ENCODE data around the gene TIMP3.

TIMP3 gene

GRCh38 chr22:32830957-32831356 lies 29.5 kb downstream of the TIMP3 start:
- DNase-seq: no peak

DNA sequence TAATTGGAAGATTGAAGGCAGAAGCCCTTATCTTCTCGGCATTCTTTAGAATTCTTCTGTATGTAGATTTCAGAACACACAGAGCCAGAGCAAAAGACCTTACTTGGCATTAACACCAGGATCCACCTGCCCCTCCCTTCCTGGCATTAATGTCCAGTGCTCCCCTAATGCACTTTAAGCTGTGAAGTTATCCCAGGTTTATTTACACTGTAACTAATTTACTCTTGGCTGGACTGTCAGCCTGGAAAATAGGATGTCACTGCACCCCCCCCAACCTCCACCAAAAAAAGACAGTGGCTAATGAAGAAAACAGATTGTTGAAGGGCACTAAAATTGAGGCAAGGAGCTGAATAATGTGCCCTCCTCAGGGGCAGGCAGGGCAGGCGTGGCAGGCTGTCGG lies 30.1 kb downstream of the TIMP3 start:
- DNase-seq: no peak

DNA sequence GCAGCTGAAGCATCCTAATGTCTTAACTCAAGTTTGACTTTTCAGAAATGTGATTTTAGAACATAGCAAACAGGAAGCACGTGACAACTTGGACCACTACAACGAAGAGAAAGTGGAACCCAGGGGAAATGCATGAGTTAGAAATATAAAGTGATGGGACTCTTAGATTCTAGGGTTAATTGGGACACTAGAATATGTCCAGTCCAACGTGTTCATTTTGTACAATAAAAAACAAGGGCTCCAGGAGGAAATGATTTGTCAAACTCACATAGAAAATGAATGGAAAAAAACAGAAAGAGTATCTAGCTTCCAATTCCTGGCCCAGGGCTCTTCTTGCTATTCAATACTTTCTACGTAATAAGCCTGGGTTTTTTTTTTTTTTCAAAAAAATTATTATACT lies 30.7 kb downstream of the TIMP3 start:
- DNase-seq: no peak

GRCh38 chr22:32836280-32837123 lies 35.0 kb downstream of the TIMP3 start:
- no peak for DNase-seq

DNA sequence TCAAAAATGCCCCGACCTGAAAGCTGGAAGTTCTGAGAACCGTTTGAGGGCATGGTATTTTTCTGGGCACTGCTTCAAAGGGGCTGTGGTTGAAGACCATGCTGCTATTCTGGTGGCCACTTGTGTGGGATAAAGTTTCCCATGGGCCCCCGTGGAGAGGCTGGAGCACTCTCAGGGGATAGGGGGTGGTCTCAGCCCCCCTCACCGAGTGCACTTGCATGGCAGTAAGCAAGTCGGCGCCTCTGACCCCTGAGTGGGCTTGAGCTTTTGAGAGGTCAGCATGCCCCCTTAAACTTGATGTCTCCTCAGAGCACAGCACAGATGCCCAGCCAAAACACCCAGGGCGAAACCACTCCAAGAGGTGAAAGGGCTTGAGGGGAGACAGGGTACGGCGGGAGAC lies 35.6 kb downstream of the TIMP3 start:
- no peak for DNase-seq

DNA sequence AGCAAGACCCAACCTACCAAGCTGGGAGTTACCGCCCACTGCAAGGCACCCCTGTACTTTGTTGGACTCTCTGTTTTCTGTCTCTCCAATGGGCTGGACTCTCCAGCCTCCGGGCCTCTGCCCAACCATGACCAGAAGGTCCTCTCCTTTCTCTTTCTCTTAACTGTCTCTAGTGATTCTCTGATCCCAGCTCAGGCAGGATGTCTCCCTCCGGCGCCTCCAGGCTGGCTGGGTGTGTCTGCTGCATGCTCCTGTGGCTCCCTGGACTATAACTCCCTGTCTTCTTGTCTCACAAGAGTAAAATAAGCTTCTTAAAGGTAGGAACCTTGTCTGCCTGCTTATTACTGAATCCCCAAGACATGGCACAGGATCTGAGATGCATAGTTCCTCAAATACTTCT lies 36.3 kb downstream of the TIMP3 start:
- no peak for DNase-seq

DNA sequence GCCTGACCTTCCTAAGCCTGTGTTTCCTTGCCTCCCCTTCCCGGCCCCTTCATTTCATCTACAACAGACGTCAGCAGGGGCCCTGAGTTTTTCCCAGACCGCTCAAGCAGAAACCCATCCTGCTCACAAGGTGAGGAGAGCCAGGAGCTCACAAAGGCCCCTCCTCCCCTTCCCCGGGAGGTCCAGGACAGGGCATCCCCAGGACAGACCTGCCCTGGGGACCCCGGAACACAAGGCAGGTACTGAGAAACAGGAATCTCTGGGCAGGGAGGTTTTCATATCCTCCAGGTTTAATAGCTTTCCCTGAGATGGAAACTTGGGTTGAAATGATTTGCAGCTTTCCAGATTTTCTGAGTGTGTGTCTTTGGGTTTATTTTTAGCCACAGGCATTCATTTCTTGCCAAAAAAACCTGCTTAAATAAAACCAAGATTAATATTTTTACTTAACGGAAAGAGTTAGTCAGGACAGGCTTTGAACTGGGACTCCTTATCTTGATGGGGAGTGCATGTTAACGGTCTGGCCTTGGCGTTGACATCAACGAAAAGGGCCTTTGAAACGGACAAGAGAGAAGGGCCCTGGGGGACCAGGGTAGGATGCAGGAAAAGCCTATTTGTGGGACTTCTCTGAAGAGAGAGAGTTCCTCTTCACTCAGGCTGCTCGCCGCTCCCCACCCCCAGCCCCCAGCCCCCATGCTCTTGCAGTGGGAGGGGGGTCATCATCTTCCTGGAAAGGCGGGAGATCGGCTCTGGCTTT lies 38.5 kb downstream of the TIMP3 start:
- DNase-seq: no peak

DNA sequence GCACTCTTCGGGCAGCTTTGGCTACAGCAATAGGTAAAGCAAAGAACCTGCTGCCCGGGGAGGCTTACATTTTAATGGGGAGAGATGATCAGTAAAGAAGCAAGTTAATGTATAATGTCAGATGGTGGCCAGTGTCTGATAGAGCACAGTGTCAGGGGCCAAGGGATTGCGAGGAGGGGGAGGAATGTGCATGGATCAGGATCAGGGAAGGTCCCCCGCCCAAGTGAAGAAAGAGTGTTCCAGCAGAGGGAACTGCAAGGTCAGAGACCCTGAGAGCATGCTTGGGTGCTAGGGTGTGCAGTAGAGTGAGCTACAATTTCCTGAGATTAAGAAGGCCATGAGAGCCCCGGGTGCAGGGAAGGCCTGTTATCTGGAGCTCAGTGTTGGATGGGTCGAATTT lies 39.7 kb downstream of the TIMP3 start:
- DNase-seq: no peak

GRCh38 chr22:32842486-32842885 lies 41.0 kb downstream of the TIMP3 start:
- no peak for DNase-seq

GRCh38 chr22:32843300-32843699 lies 41.8 kb downstream of the TIMP3 start:
- no peak for DNase-seq

GRCh38 chr22:32844251-32844650 lies 42.7 kb downstream of the TIMP3 start:
- no peak for DNase-seq

- DNase-seq: no peak
These were observed 45.4 kb downstream of the TIMP3 start for GRCh38 chr22:32846780-32847491.

DNA sequence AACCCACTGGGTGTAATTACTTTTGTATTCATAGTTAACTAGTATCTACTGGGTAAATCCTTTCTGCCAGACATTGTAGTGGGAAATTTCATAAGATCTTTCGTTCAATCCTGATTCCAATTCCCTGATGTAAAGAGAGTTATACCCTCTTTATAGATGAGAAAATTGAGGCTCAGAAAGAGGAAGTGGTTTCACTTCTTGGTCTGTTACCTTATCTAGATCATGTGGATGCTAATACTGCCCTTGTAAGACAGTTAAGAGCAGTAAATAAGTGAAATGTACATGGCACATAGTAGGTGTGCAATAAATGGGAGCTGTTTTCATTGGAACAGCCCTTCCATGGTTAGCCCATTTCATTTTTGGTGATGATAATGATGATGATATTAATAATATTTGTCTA lies 46.7 kb downstream of the TIMP3 start:
- no peak for DNase-seq

DNA sequence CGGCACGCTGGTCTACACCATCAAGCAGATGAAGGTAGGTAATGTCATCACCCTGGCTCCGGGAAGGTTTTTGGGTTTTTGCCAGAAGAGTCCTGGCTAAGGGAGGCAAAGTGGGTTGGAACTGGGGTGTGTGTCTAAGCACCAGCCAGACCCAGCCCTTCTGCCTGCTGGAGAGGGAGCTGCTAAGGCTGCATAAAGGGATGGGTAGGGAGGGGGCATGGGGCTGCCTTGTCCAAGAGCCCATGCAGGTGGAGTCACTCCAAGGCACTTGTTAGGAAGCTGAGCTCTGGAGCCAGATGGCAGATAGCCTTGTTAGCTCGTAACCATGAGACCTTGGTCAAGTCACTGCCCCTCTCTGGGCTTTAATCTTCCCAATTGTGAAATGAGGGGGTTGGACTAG lies 48.0 kb downstream of the TIMP3 start:
- no peak for DNase-seq

DNA sequence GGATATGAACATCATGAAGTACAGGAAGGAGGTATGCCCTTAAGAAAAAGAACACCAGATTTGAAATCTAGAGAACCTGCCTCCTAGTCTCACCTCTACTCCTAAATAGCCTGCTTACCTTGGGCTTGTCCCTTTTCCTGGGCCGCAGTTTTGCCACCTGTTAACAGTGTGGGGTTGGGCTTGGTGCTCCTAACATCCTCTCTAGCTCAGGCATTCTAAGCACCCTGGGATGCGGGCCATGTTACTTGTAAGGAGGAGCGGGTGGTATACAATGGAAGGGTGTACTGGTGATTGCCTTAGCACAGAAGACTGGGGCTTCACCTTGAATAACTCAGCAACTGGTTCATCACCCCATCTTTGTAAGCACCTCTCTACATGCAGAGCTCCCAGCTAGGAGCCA lies 48.7 kb downstream of the TIMP3 start:
- no peak for DNase-seq

DNA sequence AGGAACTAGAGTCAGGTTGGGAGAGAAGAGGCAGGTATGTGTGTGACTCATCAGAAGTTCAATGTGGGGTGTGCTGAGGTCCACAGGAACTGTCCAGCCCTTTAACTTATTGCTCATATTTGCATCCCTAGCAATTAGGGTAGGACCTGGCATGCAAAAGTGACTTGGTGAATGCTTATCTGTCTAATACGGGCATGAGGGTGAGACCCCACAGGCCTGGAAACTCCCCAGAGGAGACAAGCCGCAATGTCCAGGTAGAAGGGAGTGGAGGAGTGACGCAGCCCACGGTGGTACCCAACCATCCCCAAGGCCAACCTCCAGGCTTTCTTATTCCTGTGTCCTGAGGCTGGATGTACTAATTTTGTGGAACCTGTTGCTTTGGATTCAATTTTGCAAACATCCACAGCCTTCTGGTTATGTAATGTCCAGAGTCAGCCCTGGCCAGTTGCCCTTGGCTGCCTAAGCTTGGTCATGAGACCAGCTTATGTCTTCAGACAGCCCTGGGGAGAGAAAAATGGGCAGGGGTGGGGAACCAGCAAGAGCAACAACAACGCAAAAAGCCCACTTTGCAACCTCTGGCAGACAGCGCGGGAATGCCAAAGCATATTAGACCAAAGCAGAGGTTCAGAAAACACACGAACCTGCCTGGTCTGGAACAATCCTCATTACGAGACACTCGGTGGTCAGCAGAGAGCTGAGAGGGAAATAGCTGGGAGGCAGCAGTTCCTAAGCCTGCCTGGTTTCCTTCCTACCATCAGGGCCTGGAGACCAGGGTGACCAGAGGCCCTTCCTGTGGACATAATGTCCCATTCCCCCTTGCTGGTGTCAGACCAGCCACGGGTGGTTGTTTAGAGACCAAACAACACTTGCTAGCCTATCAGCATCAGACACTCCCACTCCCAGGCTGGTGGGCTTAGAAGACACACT lies 49.3 kb downstream of the TIMP3 start:
- DNase-seq: no peak

DNA sequence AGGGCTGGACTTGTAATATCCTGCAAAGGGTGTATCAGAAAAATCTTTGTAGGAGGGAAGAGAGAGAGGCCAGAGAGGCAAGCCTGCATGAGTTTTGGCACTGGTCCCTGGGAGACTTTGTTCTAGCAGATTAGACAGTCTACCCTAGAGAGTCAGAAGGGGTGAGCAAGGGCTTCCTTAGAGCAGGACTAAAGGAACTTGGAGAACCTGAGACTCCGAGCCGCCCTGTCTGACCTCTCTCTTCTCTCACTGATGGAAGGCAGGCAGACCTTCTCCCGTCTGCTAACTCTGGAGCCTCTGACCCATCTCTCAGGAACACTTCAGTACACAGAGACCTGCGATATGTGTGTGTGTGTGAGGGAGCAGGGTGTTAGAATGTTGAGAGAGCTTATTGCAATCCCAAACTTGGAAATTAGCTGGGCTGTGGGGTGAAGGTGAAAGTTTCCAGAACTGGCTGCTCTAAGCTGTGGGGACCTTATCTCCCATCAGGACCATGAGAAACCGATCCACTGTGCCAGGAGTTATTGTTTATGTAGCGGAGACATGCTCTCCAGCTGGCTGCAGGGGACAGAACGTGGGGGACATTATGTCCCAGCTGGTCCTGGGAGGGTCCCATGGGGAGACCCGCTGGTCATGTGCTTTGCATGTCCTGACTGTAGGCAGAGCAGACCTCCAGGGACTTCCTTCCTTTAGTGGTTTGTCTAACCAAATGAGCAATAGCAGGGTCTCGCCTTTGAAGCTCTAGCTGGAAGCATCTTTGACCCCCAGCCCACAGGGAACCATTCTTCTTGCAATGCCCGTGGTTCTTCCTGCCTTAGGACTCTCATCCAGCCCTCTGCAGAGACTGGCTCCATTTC lies 51.1 kb downstream of the TIMP3 start:
- DNase-seq: no peak

- no peak for DNase-seq
These were observed 52.2 kb downstream of the TIMP3 start for GRCh38 chr22:32853662-32854061.

DNA sequence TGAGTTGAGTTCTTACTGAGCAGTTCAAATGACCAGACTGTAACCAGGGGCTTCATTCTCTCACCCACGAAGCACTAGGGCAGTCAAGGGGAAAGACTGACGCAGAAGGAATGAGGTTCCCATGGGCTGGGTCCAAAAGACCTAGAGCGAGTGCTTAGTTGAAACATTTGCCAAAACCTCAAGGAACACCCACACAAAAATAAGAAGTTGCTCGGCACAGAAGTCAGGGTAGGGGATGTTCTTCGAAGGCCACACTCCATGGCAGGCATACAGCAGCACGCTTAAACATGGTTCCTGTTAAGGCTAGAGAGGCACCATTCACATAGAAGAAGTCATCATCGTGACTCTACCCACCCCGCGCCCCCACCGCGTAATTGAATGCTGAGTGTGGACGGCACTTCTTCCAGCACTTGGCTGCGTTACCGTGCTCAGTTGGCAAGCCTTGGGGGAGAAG lies 52.9 kb downstream of the TIMP3 start:
- no peak for DNase-seq

DNA sequence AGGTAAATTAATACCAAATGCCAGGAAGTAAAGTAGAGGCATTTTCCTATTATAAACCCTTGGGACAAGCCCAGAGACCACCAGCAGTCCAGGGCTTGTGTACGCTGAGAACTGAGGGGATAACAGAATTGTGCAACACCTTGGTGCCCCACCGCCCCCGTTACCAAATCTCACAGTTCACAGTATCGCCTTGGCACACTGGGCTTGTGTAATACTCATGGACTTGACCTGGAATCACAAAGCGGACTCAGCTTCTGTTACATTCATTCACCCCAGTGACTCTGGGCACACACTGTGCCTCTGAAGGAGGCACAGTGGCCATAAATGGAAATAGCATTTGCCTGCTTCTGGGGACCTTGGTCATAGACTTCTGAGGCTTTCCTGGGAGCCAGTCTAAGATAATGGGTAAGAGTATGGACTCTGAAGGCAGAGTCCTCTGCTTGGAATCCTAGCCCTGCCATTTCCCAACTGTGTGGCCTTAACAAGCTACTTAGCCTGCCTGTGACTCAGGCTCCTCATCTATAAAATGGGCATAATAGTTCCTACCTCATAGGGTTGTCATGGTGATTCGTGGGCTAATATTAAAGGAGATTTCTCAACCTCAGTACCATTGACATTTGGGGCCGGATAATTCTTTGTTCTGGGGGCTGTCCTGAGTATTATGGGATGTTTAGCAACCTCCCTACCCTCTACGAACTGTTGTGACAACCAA lies 53.7 kb downstream of the TIMP3 start:
- no peak for DNase-seq

Data from SHP77 treated with DMSO at 0.1 percent for 48 hours (cell line).